NCI-H128 (cell line): ENCODE data around the gene CMKLR1.

Source experiments
- DNase-seq: peaks from one replicate; lab custom pipeline; 2025; ENCODE audit not compliant: unreplicated experiment; lab: John Stamatoyannopoulos, UW

CMKLR1 gene

DNA sequence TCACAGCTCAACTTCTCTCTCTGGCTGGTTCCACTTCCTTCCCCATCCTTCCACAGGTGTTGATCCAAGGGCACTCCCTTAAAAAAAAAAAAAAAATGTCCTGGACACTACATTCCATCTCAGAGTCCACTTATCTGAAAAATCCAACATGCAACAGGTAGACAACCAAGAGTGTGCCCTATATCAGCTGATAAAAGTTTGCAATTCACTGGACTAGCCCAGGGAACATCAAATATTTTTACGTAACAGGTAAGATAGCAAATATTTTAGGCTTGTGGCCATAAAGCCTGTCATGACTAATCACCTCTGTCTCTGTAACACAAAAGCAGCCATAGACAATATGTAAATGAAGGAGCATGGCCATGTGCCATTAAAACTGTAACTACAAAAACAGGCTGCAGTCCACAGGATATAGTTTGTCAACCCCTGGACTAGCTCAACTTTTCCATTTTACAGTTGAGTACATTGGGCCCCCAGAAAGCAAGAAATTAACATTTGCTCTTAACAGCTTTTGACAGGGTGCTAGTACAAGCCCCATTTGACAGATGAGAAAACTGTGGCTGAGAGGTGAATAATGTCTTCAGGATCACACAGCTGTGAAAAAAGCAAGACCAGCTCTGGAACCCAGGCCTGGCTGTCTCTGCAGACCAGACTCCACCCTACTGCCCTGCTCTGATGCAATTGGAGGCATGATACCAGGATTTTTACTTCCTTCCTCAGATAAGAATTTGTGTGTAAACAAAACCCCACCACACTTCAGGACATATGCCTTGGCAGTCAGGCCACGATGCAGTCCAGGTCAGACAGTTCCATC, 68.9 kb downstream of the CMKLR1 start:
- no peak for DNase-seq

DNA sequence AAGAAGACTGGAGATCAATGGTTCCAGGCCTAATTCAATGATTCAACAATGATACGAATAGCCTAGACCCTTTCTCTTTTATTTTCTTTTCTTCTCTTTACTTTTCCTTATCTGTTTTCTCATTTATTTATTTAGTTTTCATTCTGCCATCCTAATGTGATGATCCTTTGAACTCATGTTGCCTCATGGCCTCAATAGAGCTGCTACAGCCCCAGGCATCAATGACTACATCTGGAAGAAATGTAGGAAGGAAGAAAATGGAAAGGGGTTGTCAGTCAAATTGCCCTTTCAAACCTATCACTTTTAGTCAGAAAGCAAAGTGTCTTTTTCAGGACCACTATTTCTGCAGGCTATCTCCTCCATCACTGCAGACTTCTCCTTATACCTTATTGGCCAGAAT, 69.9 kb downstream of the CMKLR1 start:
- no peak for DNase-seq

DNA sequence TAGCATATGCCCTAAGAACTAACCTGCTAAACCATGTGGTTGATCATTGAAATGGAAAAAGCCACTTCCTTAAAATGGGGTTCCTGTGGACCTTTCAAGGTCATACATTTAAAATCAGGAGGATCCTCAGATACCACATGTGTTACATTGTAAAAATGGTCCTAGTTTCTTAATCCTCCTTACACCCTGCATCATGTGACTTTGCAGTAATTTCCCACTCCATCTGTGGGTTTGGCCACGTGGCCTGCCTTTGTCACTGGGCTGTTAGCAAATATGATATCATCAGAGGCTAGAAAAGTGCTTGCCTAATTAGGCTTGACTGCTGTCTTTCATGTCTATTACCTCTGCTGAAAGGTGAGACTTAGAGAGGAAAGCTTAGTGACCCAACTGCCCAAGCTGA, 70.7 kb downstream of the CMKLR1 start:
- no peak for DNase-seq

DNA sequence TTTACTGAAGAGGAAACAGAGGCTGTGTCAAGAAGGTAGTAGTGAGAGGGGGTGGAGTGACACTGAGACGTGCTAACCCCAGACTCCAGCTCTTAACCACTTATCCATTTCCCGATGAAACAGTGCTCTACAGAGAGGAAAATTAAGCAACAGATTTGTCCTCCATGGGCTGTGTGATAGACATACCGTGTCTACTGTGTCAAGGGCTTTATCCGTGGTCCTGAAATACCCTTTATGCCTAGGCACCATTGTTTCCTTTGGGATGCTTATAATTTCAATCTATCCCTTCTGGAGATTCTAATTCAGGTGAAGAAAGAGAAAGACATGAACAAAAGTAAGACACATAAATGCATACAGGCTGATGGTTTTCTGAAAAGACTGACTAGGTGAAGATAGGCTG, 71.7 kb downstream of the CMKLR1 start:
- no peak for DNase-seq

DNA sequence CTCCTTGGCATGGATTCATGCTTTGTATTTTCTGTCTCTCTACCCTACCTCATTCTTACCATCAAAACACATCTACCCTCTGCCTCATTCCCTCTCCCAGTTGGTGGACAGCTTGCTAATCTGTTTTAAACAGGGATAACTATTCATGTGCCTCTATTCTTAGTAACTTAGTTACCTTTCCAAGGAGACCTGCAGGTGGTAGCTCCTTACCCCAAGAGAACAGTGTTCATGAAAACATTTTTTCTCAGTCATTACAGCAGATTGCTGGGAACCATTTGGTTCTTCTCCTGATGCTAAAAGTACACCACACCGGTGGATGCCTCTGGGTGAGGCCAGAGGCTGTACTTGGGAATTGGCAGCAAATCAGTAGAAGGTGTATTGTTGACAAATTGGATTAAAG, 73.0 kb downstream of the CMKLR1 start:
- DNase-seq: no peak

DNA sequence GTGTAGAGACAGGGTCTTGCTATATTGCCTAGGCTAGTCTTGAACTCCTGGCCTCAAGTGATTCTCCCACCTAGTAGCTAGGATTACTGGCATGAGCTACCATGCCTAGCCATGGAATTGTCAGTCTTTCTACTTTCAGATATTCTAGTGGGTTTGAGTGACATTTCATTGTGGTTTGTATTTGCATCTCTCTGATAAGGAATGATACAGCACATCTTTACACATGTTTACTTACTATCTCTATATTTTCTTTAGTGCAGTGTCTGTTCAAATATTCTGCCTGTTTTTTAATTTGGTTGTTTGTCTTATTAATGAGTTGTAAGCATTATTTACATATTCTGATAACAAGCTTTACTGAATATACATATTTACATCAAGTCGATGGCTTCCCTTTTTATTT, 73.6 kb downstream of the CMKLR1 start:
- no peak for DNase-seq

DNA sequence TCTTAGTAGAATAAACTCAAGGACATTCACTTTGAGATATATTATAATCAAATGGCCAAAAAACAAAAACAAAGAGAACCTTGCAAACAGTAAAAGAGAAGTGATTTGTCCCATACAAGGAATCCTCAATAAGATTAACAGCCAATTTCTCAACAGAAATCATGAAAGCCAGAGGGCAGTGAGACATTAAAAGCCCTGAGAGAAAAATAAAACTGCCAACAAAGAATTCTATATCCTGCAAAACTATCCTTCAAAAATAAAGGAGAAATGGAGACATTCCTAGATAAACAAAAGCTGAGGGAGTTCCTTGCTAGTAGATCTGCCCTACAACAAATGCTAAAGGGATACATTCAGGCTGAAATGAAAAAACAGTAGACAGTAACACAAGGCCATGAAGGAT, 78.1 kb downstream of the CMKLR1 start:
- no peak for DNase-seq

DNA sequence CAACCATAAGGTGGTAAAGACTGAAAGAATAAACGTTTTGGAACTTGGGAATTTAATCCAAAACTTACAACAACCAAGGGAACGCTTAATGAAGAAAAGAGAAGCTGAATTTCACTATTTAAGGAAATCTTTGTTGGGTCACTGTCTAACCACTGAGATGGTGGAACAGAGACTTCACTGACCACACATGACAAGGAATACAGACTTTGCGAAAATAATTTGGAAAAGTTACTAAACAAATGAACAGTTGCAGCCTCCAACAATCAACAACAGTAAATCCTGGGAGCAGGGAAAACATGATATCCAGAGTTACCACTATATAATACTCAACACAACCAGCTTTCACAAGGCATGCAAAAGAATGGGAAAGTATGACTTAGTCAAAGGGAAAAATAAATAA, 79.1 kb downstream of the CMKLR1 start:
- DNase-seq: no peak

DNA sequence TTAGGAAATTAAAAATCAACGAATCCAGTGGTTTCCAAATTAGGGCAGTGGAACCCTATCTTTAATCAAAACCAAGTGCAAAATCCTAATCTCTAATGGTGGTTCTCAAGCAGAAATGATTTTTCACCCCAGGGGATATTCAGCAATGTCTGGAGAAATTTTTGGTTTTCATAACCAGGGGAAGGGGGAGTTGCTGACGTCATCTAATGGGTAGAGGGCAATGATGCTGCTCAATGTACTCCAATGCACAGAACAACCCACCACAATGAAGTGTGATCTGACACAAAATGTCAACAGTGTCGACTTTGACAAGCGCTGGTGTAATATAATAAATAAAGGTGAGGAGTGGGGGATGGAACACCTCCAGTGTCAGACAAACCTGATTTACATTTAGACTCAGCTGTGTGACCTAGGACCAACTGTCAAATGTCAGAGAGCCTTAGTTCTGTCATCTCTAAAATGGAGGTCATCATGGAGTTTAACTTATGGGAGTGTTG, 81.5 kb downstream of the CMKLR1 start:
- no peak for DNase-seq

DNA sequence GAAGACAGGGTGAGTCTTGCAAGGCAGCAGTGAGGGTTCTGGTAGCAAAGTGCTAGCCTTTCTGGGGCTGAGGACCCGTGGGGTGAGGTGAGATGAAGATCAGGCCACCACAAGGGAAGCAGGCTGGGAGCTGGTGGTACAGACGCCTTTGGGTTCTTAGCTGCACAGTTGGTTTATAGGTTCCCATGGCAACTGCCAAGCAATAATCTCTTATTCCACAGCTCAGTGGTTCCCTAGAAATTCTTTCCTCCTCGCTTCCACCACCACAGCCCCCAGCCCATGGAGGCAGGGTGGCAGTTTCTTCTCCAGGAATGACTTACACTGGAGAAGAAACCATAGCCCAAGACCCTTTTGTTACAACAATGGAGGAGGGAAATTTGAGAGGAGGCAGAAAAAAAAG, 82.1 kb downstream of the CMKLR1 start:
- DNase-seq: no peak

DNA sequence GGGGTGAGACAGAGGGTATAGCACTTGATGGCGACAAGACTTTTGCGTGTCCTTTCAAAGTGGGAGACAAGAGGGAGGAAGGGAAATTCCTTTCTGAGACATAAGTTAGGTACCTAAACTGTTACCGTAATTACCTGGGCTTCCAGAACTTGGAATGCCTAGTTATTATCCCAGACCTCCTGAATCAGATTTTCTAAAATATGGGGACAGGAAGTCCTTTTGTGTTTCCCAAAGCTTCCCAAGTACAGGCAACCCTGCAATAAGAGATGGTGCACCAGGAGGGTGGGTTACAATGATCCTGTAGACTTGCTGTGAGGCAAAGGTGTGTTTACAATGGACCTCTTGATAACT, 83.9 kb downstream of the CMKLR1 start:
- no peak for DNase-seq

DNA sequence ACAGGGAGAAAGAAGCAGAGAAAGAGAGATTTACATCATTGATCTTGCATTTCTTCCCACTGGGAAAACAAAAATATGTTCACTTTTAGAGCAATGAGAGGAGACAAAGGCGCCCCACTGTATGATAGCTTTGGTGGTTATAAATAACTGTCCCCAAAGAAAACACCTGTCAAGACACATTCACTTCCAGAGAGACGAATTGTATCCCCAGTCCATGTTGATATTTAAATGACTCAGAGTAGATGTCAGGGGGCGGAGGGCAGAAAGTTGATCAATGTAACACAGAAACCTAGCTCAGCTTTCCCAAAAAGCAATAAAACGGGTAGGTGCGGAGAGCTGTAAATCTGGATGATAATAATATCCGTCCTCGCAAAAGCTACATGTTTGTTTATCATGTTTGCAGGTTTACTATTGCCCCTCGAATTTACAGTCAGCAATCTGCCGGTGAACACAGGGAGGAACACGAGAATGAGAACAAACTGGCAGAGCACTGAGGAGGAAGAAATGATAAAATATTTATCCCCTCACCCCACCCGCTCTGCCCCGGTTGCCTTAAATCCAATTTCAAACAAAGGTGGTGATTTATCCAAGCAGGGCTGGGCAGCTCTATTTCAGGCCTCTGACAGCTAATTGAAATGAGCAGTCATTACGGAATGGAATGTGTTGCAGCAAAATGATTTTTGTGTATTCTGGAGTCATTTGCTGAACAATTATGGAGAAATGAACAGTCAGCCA, 84.4 kb downstream of the CMKLR1 start:
- no peak for DNase-seq

DNA sequence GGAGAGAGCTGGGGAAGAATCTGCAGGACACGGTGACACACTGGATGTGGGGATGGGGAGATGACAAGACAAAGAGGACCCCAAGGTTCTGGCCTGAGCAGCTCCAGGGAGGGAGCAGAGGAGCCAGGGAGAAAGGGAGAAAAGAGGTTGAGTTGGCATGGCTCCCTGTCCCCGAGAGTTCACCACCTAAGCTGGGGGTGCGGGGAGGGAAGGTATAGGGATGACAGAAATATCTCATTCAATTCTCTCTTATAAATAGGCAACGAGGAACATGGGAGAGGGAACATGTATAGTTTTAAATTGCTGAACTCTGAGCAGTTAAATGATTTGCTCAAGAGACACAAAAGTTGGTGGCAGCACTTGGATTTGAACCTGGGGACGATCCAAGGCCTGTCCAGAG, 85.1 kb downstream of the CMKLR1 start:
- DNase-seq: no peak

DNA sequence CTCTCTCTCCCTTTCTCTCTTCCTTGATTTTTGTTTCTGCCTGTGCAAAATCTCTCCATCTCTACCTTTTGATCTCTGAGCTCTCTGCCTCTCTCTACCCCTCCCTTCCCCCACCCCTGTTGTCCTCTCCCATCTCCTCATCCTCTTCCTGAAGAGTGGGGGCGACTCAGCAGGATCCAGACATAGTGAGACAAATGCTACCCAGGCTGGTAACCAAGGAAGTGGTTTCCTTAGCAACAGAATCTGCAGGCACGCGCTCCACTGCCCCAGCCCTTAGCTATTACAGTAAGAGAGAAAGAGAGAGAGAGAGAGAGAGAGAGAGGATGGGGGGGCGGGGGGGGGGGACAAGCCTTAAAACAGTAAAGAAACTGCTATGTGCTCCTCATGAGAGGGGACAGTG, 85.6 kb downstream of the CMKLR1 start:
- no peak for DNase-seq

DNA sequence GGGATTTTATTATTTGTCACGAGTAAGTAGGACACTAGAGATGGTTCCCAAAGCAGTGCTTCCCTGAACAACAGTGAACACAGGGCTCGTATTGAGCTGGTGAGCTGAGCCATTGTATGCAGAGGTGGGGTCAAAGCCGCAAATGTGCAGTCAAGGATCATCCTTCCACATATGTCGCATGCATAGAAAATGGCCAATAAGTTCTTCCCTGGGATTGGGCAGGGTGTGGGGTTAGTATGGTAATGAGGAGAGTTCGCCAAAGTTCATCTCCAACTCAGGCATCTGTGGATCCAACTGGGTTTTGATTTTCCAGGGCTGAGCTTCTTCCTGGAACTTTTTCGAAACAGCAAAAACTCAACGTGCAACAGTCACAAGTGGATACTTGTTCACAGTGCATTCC, 86.6 kb downstream of the CMKLR1 start:
- no peak for DNase-seq

DNA sequence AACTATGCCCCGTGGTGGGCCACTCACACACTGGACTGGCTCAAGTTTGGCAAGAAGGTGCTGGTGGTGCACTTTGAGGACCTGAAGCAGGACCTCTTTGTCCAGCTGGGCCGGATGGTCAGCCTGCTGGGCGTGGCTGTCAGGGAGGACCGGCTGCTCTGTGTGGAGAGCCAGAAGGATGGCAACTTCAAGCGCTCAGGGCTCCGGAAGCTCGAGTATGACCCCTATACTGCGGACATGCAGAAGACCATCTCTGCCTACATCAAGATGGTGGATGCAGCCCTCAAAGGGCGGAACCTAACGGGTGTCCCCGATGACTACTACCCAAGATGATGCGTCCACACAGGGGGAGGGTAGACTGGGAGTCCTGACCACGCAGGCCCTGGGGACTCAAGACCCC, 91.1 kb downstream of the CMKLR1 start:
- no peak for DNase-seq

DNA sequence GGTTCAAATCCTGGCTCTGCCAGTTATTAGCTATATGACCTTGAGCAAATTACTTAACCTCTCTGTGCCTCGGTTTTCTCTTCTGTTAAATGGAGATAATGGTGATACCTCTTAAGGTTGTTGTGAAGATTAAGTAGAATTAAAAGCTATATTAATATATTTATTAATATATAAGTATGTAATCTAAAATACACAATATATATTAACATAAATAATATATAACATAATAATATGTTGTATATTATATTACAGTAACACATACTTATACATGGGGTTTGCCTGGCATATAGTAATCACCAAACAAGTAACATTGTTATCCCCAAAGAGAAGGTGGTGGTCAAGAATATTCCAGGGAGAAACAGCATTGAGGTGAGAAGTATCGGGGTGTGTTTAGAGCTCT, 92.0 kb downstream of the CMKLR1 start:
- DNase-seq: no peak

DNA sequence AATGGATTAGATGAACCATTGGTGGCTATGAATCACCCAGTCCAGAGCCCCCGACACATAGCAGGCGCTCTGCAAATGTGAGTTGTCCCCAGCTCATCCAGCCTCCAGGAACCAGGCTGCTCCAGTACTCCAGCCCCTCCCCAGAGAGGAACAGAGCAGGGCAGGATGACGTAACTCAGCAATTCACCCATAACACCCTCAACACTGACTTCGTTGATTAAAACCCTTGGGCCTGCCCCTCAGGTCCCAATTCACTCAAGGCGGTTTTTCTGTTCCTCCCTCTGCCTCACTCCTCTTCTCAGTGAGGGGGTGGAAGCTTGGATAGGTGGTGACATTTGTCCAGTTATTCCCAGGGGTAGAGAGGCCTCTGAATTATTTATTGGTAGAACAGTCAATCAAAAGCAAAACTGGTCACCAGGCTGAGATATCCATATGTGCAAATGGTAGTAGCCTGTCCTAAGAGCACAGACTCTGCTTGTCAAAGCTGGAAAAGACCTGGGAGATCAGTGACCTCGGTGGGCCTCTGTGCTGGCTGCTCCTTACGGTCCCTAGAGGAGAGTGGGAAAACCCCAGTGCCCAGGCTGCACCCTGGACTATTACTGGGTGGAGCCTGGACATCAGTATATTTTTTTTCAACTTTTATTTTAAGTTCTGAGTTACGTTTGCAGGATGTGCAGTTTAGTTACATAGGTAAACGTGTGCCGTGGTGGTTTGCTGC, 97.0 kb downstream of the CMKLR1 start:
- DNase-seq: no peak

DNA sequence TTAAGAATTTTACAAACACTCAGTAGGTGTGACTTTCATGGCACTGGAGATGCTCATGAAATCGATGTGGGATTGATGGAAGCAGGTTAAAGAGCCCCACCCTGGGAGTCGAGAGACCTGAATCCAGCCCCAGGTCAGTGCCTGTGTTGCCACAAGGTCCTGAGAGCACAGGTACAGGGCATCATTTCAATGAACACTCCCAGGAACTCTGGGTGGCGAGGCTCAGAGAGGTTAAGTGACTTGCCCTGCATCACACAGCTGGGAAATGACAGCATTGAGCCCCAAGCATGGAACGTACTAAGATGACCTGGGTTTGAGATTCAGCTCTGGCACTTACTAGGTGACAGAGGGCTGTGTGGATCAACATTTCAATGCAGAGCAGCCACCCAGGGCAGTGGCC, 98.2 kb downstream of the CMKLR1 start:
- no peak for DNase-seq

DNA sequence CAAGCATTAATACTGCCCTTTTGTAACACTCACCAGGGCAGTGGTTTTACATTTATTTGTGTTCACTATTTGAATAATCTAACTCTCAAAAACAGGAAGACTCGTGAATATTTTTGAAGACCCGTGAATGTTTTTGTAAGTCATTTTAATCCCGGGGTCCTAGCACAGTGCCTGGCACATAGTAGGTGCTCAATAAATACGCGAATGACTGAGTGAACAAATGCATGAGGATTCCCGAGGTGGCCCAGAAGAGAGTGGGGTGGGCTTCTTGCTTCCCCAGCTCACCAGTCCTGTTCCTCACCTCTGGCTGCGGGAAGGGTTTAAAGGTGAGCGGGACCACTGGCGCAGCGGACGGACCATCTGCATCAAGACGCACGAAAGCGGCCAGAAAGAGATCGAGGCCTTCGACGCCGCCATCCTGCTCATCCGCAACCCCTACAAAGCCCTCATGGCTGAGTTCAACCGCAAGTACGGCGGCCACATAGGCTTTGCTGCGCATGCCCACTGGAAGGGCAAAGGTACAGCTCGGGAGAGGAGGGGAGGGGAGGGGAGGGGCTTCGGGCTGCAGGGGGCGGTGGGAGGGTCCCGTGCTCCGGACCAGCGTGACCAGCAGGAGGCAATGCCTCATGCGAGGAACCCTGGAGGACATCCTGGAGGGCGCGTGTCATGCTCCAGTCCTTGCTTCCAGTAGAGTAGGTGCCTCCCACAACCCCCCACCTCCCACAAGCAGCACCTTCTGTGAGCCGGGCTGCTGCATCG, 98.9 kb downstream of the CMKLR1 start:
- DNase-seq: no peak

DNA sequence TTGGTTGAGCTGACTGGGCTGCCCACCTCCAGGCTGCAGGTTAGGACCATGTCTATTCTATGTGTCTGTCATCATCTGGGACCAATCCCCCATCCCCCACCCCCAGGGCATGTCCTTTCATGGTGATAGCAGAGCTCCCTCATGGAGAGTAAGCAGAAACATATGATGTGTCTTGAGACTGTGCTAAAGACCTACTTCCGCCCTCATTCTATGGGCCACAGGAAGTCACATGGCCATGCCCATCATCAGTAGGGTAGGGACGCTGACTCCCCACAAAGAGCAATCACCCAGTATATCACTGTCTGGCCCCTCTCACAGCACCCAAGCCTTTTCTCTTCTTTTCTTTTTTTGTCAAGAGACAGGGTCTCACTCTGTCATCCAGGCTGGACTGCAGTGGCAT, 99.7 kb downstream of the CMKLR1 start:
- DNase-seq: no peak
